MM.1S (cell line): ENCODE data around the gene DIP2C.

Experiments
- CTCF ChIP-seq: fragments of 300-600 bp; sonication (generic); IDR thresholded peaks from 2 replicates; pipeline ENCODE4 v1.5.1; 2016; ENCODE audit warnings: antibody characterized with exemption, low read length, mixed read lengths
- EZH2phosphoT487 ChIP-seq: fragments of 300-600 bp; sonication (generic); IDR thresholded peaks from 2 replicates; pipeline ENCODE4 v1.6.1; 2018; ENCODE audit warnings: antibody characterized with exemption, low read length

- TF ChIP-seq EZH2phosphoT487 = no peak
- TF ChIP-seq CTCF = no peak
Observed at GRCh38 chr10:423178-423577, 266.3 kb downstream of the DIP2C start.
